ENCODE measurements around the gene MAN2A2.
"Not testable (repeated sequence)": the region's sequence is repeated elsewhere in the genome, so short reads cannot be mapped to it uniquely, and the experiment has no call there.

Gene MAN2A2

GRCh38 chr15:90884719-90885431 lies 18.2 kb upstream of the MAN2A2 start:
- no peak for DNase-seq

- DNase-seq = peak; percentile 81
Measured at GRCh38 chr15:90885432-90886290, 17.4 kb upstream of the MAN2A2 start.

GRCh38 chr15:90886291-90886614 lies 16.8 kb upstream of the MAN2A2 start:
- no peak for DNase-seq

- DNase-seq = no peak
Measured at GRCh38 chr15:90887037-90887481, 16.0 kb upstream of the MAN2A2 start.

GRCh38 chr15:90889313-90889730 lies 13.8 kb upstream of the MAN2A2 start:
- no peak for DNase-seq

GRCh38 chr15:90889736-90890456 lies 13.2 kb upstream of the MAN2A2 start:
- DNase-seq = no peak

GRCh38 chr15:90890839-90891238 lies 12.3 kb upstream of the MAN2A2 start:
- no peak for DNase-seq

- DNase-seq = no peak
Measured at GRCh38 chr15:90891346-90891949, 11.7 kb upstream of the MAN2A2 start.

GRCh38 chr15:90892023-90892422 lies 11.1 kb upstream of the MAN2A2 start:
- no peak for DNase-seq

- no peak for DNase-seq
Measured at GRCh38 chr15:90892498-90893174, 10.5 kb upstream of the MAN2A2 start.

- DNase-seq = no peak
Measured at GRCh38 chr15:90893175-90894090, 9.7 kb upstream of the MAN2A2 start.

GRCh38 chr15:90895571-90896117 lies 7.5 kb upstream of the MAN2A2 start:
- DNase-seq = no peak

GRCh38 chr15:90897131-90897655 lies 5.9 kb upstream of the MAN2A2 start:
- DNase-seq = not testable (repeated sequence)

GRCh38 chr15:90901175-90902039 lies 1.7 kb upstream of the MAN2A2 start:
- no peak for DNase-seq

- peak; percentile 86 for DNase-seq
Measured at GRCh38 chr15:90902040-90902839, 862 bp upstream of the MAN2A2 start.

GRCh38 chr15:90903733-90904536 lies 833 bp downstream of the MAN2A2 start:
- DNase-seq = no peak

GRCh38 chr15:90904746-90905145 lies 1.6 kb downstream of the MAN2A2 start:
- DNase-seq = no peak
